MM.1S (cell line): ENCODE measurements around the gene STYK1.
A peak's percentile ranks its signal among the peaks of the same experiment; 100 is the strongest.

Source experiments
- DNase-seq: peaks from one replicate; pipeline ENCODE4 v3.0.0-alpha.2; 2015
- H2AFZ ChIP-seq: fragments of 300-600 bp; sonication (generic); 2 replicates; pipeline ENCODE4 v1.6.0; 2016; ENCODE audit warnings: antibody characterized with exemption, low read length
- H3F3A ChIP-seq: fragments of 300-600 bp; sonication (generic); 2 replicates; pipeline ENCODE4 v1.6.1; 2016; ENCODE audit warnings: mild to moderate bottlenecking, antibody characterized with exemption, low read length, moderate library complexity, mixed read lengths; ENCODE audit not compliant: insufficient read depth
- H3K27ac ChIP-seq: fragments of 300-600 bp; sonication (generic); 2 replicates; pipeline ENCODE4 v1.5.1; 2016; ENCODE audit warnings: mild to moderate bottlenecking, low read length
- H3K27me3 ChIP-seq: fragments of 300-600 bp; sonication (generic); replicated peaks from 2 replicates; pipeline ENCODE4 v1.6.0; 2016; ENCODE audit warnings: low read length; ENCODE audit not compliant: insufficient read depth
- H3K36me3 ChIP-seq: fragments of 300-600 bp; sonication (generic); replicated peaks from 2 replicates; pipeline ENCODE4 v1.6.1; 2016; ENCODE audit warnings: mild to moderate bottlenecking, low read length, mixed read lengths; ENCODE audit not compliant: insufficient read depth
- H3K4me1 ChIP-seq: fragments of 300-600 bp; sonication (generic); 2 replicates; pipeline ENCODE4 v1.6.1; 2016; ENCODE audit warnings: low read length, mixed read lengths
- H3K4me2 ChIP-seq: fragments of 300-600 bp; sonication (generic); 2 replicates; pipeline ENCODE4 v1.6.0; 2016; ENCODE audit warnings: low read depth, low read length
- H3K4me3 ChIP-seq: fragments of 300-600 bp; sonication (generic); 2 replicates; pipeline ENCODE4 v1.5.1; 2016; ENCODE audit warnings: low read length, mixed read lengths
- H3K79me2 ChIP-seq: fragments of 300-600 bp; sonication (generic); 2 replicates; pipeline ENCODE4 v1.6.1; 2016; ENCODE audit warnings: mixed run types, low read length, mixed read lengths
- H3K9ac ChIP-seq: fragments of 300-600 bp; sonication (generic); 2 replicates; pipeline ENCODE4 v1.6.1; 2016; ENCODE audit warnings: low read length, mixed read lengths
- H3K9me2 ChIP-seq: fragments of 300-600 bp; sonication (generic); replicated peaks from 2 replicates; pipeline ENCODE4 v1.6.1; 2016; ENCODE audit warnings: mild to moderate bottlenecking, low read length, mixed read lengths; ENCODE audit not compliant: insufficient read depth
- H3K9me3 ChIP-seq: fragments of 300-600 bp; sonication (generic); replicated peaks from 2 replicates; pipeline ENCODE4 v1.6.1; 2016; ENCODE audit warnings: mild to moderate bottlenecking, low read length, mixed read lengths; ENCODE audit not compliant: insufficient read depth
- H4K20me1 ChIP-seq: fragments of 300-600 bp; sonication (generic); 2 replicates; pipeline ENCODE4 v1.6.1; 2016; ENCODE audit warnings: mild to moderate bottlenecking, low read length, moderate library complexity, mixed read lengths; ENCODE audit not compliant: insufficient read depth
- CTCF ChIP-seq: fragments of 300-600 bp; sonication (generic); IDR thresholded peaks from 2 replicates; pipeline ENCODE4 v1.5.1; 2016; ENCODE audit warnings: antibody characterized with exemption, low read length, mixed read lengths
- EZH2 ChIP-seq: fragments of 300-600 bp; sonication (generic); optimal IDR thresholded peaks from 2 replicates; pipeline ENCODE3; 2017; ENCODE audit warnings: low read depth, mild to moderate bottlenecking, antibody characterized with exemption, low read length, mixed read lengths
- EZH2phosphoT487 ChIP-seq: fragments of 300-600 bp; sonication (generic); IDR thresholded peaks from 2 replicates; pipeline ENCODE4 v1.6.1; 2018; ENCODE audit warnings: antibody characterized with exemption, low read length

The STYK1 gene

DNA sequence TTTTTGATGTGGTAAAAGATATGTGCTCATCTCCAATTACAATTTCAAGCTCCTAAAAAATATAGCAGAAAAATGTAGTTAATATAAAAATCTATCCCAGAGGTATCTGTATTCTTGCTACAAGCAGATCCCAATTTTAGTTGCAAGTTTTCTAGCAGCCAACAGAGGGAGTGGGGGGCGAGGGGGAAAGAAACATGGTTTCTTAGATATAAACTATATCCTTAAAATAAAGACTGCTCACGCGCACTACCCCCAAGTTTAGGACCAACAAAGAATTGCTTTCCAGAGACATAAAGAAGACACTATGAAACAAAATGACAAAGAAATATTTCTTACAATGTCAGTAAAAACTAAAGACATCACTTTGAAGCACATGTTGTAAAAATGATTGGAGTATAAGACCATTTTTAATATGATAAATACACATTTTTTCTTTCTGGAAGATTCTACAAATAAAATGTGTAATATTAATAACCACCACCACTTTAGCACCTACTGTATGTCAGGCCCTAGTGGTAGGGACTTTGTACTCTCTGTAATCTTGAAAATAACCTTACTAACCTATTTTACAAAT is 65.9 kb downstream of the STYK1 start:
- Histone ChIP-seq H3K9me3 (no peaks in the 10 kb centered on the region), H3K4me3 (no peak overlapping the region), H3K9me2 (no peaks in the 10 kb centered on the region), H3K79me2 (peaks cover 14% of the 10 kb centered on the region), H3K4me2 (no peak overlapping the region), H2AFZ (no peak overlapping the region), H3K27ac (no peak overlapping the region), H3F3A (no peaks in the 10 kb centered on the region), H3K9ac (no peak overlapping the region), H4K20me1 (no peaks in the 10 kb centered on the region), H3K4me1 (no peaks in the 10 kb centered on the region), H3K27me3 (no peaks in the 10 kb centered on the region), H3K36me3 (no peaks in the 10 kb centered on the region; the same call in 1 of the 2 replicates)
- DNase-seq, result no peak
- TF ChIP-seq EZH2phosphoT487, result no peak
- peak; percentile 17 for TF ChIP-seq CTCF
- TF ChIP-seq EZH2, result no peak

- Histone ChIP-seq H3K9me2 (no peaks in the 10 kb centered on the region), H3K4me2 (no peak overlapping the region), H4K20me1 (no peaks in the 10 kb centered on the region), H2AFZ (no peak overlapping the region), H3K9ac (no peak overlapping the region), H3K36me3 (no peaks in the 10 kb centered on the region), H3K79me2 (no peaks in the 10 kb centered on the region), H3F3A (no peaks in the 10 kb centered on the region), H3K4me3 (no peak overlapping the region), H3K4me1 (no peaks in the 10 kb centered on the region), H3K27me3 (no peaks in the 10 kb centered on the region), H3K9me3 (no peaks in the 10 kb centered on the region), H3K27ac (no peak overlapping the region)
- no peak for DNase-seq
- TF ChIP-seq EZH2phosphoT487 (no peak), EZH2 (no peak), CTCF (no peak)
These were observed 72.0 kb downstream of the STYK1 start for GRCh38 chr12:10601860-10602259.

GRCh38 chr12:10600988-10601387 is 72.9 kb downstream of the STYK1 start:
- Histone ChIP-seq H2AFZ (no peak overlapping the region), H3K27me3 (no peaks in the 10 kb centered on the region), H3K4me3 (no peak overlapping the region), H3K79me2 (no peaks in the 10 kb centered on the region), H4K20me1 (no peaks in the 10 kb centered on the region), H3K27ac (no peak overlapping the region), H3K36me3 (no peaks in the 10 kb centered on the region), H3K4me2 (no peak overlapping the region), H3F3A (no peaks in the 10 kb centered on the region), H3K9me3 (no peaks in the 10 kb centered on the region), H3K9ac (no peak overlapping the region), H3K9me2 (no peaks in the 10 kb centered on the region), H3K4me1 (no peaks in the 10 kb centered on the region)
- TF ChIP-seq CTCF (no peak), EZH2 (no peak), EZH2phosphoT487 (no peak)
- DNase-seq, result no peak
